Parathyroid adenoma (tissue), 2 donors: ENCODE results near the gene GLRX3.

Source experiments
- H2AFZ ChIP-seq: fragments of 300-600 bp; sonication (generic); one replicate; pipeline ENCODE4 v1.7.0; 2017; ENCODE audit warnings: antibody characterized with exemption, mild to moderate bottlenecking
- H3K27ac ChIP-seq: fragments of 300-600 bp; sonication (generic); one replicate; pipeline ENCODE4 v1.7.0; 2017
- H3K27me3 ChIP-seq: fragments of 300-600 bp; sonication (generic); one replicate; pipeline ENCODE4 v1.7.0; 2017; ENCODE audit warnings: low read length; ENCODE audit not compliant: control insufficient read depth, insufficient read depth
- H3K36me3 ChIP-seq: fragments of 300-600 bp; sonication (generic); one replicate; pipeline ENCODE4 v1.7.0; 2017; ENCODE audit warnings: low read length; ENCODE audit not compliant: control insufficient read depth, insufficient read depth
- H3K4me1 ChIP-seq: fragments of 300-600 bp; sonication (generic); one replicate; pipeline ENCODE4 v1.7.0; 2017; ENCODE audit warnings: control low read depth
- H3K4me2 ChIP-seq: fragments of 300-600 bp; sonication (generic); one replicate; pipeline ENCODE4 v1.7.0; 2017; ENCODE audit warnings: low read length
- H3K4me3 ChIP-seq: fragments of 300-600 bp; sonication (generic); one replicate; pipeline ENCODE4 v1.7.0; 2017; ENCODE audit warnings: low read depth, low read length
- H3K79me2 ChIP-seq: fragments of 300-600 bp; sonication (generic); one replicate; pipeline ENCODE4 v1.7.0; 2017; ENCODE audit warnings: control low read depth
- H3K9ac ChIP-seq: fragments of 300-600 bp; sonication (generic); one replicate; pipeline ENCODE4 v1.7.0; 2017; ENCODE audit warnings: mild to moderate bottlenecking
- H3K9me3 ChIP-seq: fragments of 300-600 bp; sonication (generic); one replicate; pipeline ENCODE4 v1.7.0; 2017; ENCODE audit warnings: low read length; ENCODE audit not compliant: control insufficient read depth
- CTCF ChIP-seq: fragments of 300-600 bp; sonication (generic); IDR thresholded peaks from one replicate; pipeline ENCODE4 v1.7.0; 2017; ENCODE audit warnings: antibody characterized with exemption, mild to moderate bottlenecking
- donor health status: primary hyperparathyroidism.

GLRX3 gene

DNA sequence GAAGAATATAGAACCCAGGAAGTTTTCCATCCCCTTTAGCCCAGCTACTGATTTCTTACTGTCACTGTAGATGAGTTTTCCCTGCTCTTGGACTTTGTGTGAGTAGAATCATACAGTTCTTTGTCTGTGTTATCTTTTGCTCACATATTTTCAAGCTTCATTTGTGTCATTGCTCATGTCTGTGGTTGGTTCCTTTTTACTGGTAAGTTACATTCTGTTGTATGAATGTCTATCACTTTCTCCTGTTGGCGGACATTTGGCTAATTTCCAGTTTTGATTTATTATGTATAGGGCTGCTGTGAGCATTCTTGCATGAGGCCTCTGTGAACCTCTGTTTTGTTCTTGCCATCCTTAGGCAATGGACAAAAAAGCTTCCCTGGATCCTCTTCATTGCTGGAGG lies 5.3 kb downstream of the GLRX3 start:
- no peak overlapping the region for H3K4me2 ChIP-seq
- no peak for TF ChIP-seq CTCF
- no peaks in the 10 kb centered on the region for H3K36me3 ChIP-seq
- no peaks in the 10 kb centered on the region for H3K27me3 ChIP-seq
- H3K9me3 ChIP-seq: no peaks in the 10 kb centered on the region
- peaks cover 7% of the 10 kb centered on the region for H3K4me1 ChIP-seq
- peaks cover 55% of the 10 kb centered on the region for H3K79me2 ChIP-seq
- H3K9ac ChIP-seq: no peak overlapping the region
- H3K27ac ChIP-seq: no peak overlapping the region
- no peak overlapping the region for H3K4me3 ChIP-seq
- no peak overlapping the region for H2AFZ ChIP-seq

GRCh38 chr10:130141878-130142277 lies 5.7 kb downstream of the GLRX3 start:
- Histone ChIP-seq H3K27me3 (no peaks in the 10 kb centered on the region), H3K79me2 (peaks cover 56% of the 10 kb centered on the region), H3K27ac (no peak overlapping the region), H3K9ac (no peak overlapping the region), H3K4me3 (no peak overlapping the region), H3K4me1 (peaks cover 7% of the 10 kb centered on the region), H2AFZ (no peak overlapping the region), H3K9me3 (no peaks in the 10 kb centered on the region), H3K36me3 (no peaks in the 10 kb centered on the region), H3K4me2 (no peak overlapping the region)
- TF ChIP-seq CTCF: no peak

- Histone ChIP-seq H3K9ac (no peak overlapping the region), H3K36me3 (no peaks in the 10 kb centered on the region)
Measured at GRCh38 chr10:130146042-130146441, 9.9 kb downstream of the GLRX3 start.

GRCh38 chr10:130159192-130159794 lies 23.1 kb downstream of the GLRX3 start:
- no peak for TF ChIP-seq CTCF

More at GRCh38 chr10:130146042-130146441, 9.9 kb downstream of the GLRX3 start:
- Histone ChIP-seq H2AFZ (no peak overlapping the region), H3K79me2 (peaks cover 56% of the 10 kb centered on the region), H3K27ac (no peak overlapping the region), H3K4me3 (no peak overlapping the region), H3K9me3 (no peaks in the 10 kb centered on the region), H3K4me2 (no peak overlapping the region), H3K4me1 (no peaks in the 10 kb centered on the region), H3K27me3 (no peaks in the 10 kb centered on the region)
- no peak for TF ChIP-seq CTCF

GRCh38 chr10:130160775-130161174 lies 24.6 kb downstream of the GLRX3 start:
- no peaks in the 10 kb centered on the region for H3K9me3 ChIP-seq
- TF ChIP-seq CTCF: no peak
- no peaks in the 10 kb centered on the region for H3K27me3 ChIP-seq
- H3K27ac ChIP-seq: no peak overlapping the region
- peaks cover 10% of the 10 kb centered on the region for H3K79me2 ChIP-seq
- H3K4me2 ChIP-seq: no peak overlapping the region
- no peak overlapping the region for H3K4me3 ChIP-seq
- peaks cover 6% of the 10 kb centered on the region for H3K4me1 ChIP-seq
- no peaks in the 10 kb centered on the region for H3K36me3 ChIP-seq
- H2AFZ ChIP-seq: no peak overlapping the region
- no peak overlapping the region for H3K9ac ChIP-seq

More at GRCh38 chr10:130159192-130159794, 23.1 kb downstream of the GLRX3 start:
- H3K27ac ChIP-seq: no peak overlapping the region
- no peaks in the 10 kb centered on the region for H3K27me3 ChIP-seq
- no peaks in the 10 kb centered on the region for H3K36me3 ChIP-seq
- peaks cover 20% of the 10 kb centered on the region for H3K79me2 ChIP-seq
- no peak overlapping the region for H3K4me3 ChIP-seq
- H3K4me1 ChIP-seq: peaks cover 6% of the 10 kb centered on the region
- H2AFZ ChIP-seq: no peak overlapping the region
- H3K4me2 ChIP-seq: no peak overlapping the region
- no peaks in the 10 kb centered on the region for H3K9me3 ChIP-seq
- no peak overlapping the region for H3K9ac ChIP-seq
